Mesenchymal stem cell (in vitro differentiated cells and primary cell): ENCODE measurements around the gene MAN1C1.
A peak's percentile ranks its signal among the peaks of the same experiment; 100 is the strongest.

Source experiments
- DNase-seq: peaks from one replicate; pipeline ENCODE4 v3.0.0-alpha.2; 2013
- H2AFZ ChIP-seq: one replicate; pipeline ENCODE4 v1.6.1; 2013; ENCODE audit warnings: low read depth, mild to moderate bottlenecking, control low read depth, inconsistent platforms, low read length, moderate library complexity
- H2AK5ac ChIP-seq: 2 replicates; pipeline ENCODE4 v1.6.1; 2013; ENCODE audit warnings: low read length, moderate library complexity, mild to moderate bottlenecking, inconsistent platforms; ENCODE audit not compliant: severe bottlenecking
- H2BK120ac ChIP-seq: one replicate; pipeline ENCODE4 v1.6.1; 2013; ENCODE audit warnings: low read depth, mild to moderate bottlenecking, inconsistent platforms, low read length, moderate library complexity
- H2BK12ac ChIP-seq, 2 experiments: one replicate each; pipeline ENCODE4 v1.6.1; 2013; ENCODE audit warnings: inconsistent platforms in 2 of 2, low read length in 2 of 2, mild to moderate bottlenecking in 2 of 2, moderate library complexity in 2 of 2, control low read depth in 1 of 2
- H2BK15ac ChIP-seq: one replicate; pipeline ENCODE4 v1.6.1; 2013; ENCODE audit warnings: mild to moderate bottlenecking, low read depth, inconsistent platforms; ENCODE audit not compliant: poor library complexity, severe bottlenecking
- H2BK5ac ChIP-seq: 2 replicates; pipeline ENCODE4 v1.6.1; 2013; ENCODE audit warnings: low read depth, mild to moderate bottlenecking, low read length, control low read depth, inconsistent platforms; ENCODE audit not compliant: poor library complexity, severe bottlenecking
- H3K14ac ChIP-seq, 2 experiments: one replicate each; pipeline ENCODE4 v1.6.1; 2013; ENCODE audit warnings: inconsistent platforms in 2 of 2, low read length in 2 of 2, control low read depth in 1 of 2, mild to moderate bottlenecking in 1 of 2, moderate library complexity in 1 of 2
- H3K18ac ChIP-seq, 2 experiments: one replicate each; pipeline ENCODE4 v1.6.1; 2013; ENCODE audit warnings: inconsistent platforms in 2 of 2, low read length in 2 of 2, control low read depth in 1 of 2, low read depth in 1 of 2, mild to moderate bottlenecking in 1 of 2
- H3K23ac ChIP-seq, 2 experiments: one replicate each; pipeline ENCODE4 v1.6.1; 2013; ENCODE audit warnings: inconsistent platforms in 2 of 2, low read length in 2 of 2, mild to moderate bottlenecking in 2 of 2, moderate library complexity in 2 of 2, control low read depth in 1 of 2
- H3K27ac ChIP-seq: 2 replicates; pipeline ENCODE4 v1.5.1; 2013; ENCODE audit warnings: mild to moderate bottlenecking, moderate library complexity, low read length, control low read depth, inconsistent platforms; ENCODE audit not compliant: poor library complexity, severe bottlenecking
- H3K27me3 ChIP-seq, 2 experiments: 2 replicates each; pipeline versions ENCODE4 v1.6.1 to v1.7.0; 2013; ENCODE audit warnings: low read length in 2 of 2, mild to moderate bottlenecking in 2 of 2, moderate library complexity in 2 of 2, control low read depth in 1 of 2, inconsistent platforms in 1 of 2; ENCODE audit not compliant: control insufficient read depth in 1 of 2, insufficient read depth in 1 of 2
- H3K36me3 ChIP-seq, 2 experiments: 2 replicates each; pipeline versions ENCODE4 v1.6.1 to v1.7.0; 2013; ENCODE audit warnings: low read length in 2 of 2, control low read depth in 1 of 2, inconsistent platforms in 1 of 2, low read depth in 1 of 2, mild to moderate bottlenecking in 1 of 2; ENCODE audit not compliant: insufficient read depth in 2 of 2, control insufficient read depth in 1 of 2
- H3K4ac ChIP-seq, 2 experiments: one replicate each; pipeline ENCODE4 v1.6.1; 2013; ENCODE audit warnings: inconsistent platforms in 2 of 2, low read length in 2 of 2, mild to moderate bottlenecking in 2 of 2, moderate library complexity in 2 of 2, control low read depth in 1 of 2, low read depth in 1 of 2
- H3K4me1 ChIP-seq: 2 replicates; pipeline ENCODE4 v1.6.1; 2013; ENCODE audit warnings: low read depth, low read length, control low read depth; ENCODE audit not compliant: control insufficient read depth, insufficient read depth
- H3K4me2 ChIP-seq: 2 replicates; pipeline ENCODE4 v1.6.1; 2013; ENCODE audit warnings: low read length, mild to moderate bottlenecking, inconsistent platforms; ENCODE audit not compliant: poor library complexity, severe bottlenecking
- H3K4me3 ChIP-seq, 2 experiments: 2 replicates each; pipeline versions ENCODE4 v1.5.1 to v1.7.0; 2013; ENCODE audit warnings: low read length in 2 of 2, mild to moderate bottlenecking in 2 of 2, control low read depth in 1 of 2, low read depth in 1 of 2; ENCODE audit not compliant: insufficient read depth in 1 of 2
- H3K79me1 ChIP-seq: replicated peaks from 2 replicates; pipeline ENCODE4 v1.6.1; 2013; ENCODE audit warnings: mild to moderate bottlenecking, control low read depth, low read length, inconsistent platforms; ENCODE audit not compliant: poor library complexity, severe bottlenecking
- H3K9ac ChIP-seq: 2 replicates; pipeline ENCODE4 v1.7.0; 2013; ENCODE audit warnings: mild to moderate bottlenecking, low read length, moderate library complexity
- H3K9me3 ChIP-seq: 2 replicates; pipeline ENCODE4 v1.7.0; 2013; ENCODE audit warnings: mild to moderate bottlenecking, low read length; ENCODE audit not compliant: control insufficient read depth
- H4K8ac ChIP-seq: one replicate; pipeline ENCODE4 v1.6.1; 2013; ENCODE audit warnings: inconsistent platforms, mild to moderate bottlenecking, low read length, moderate library complexity
- H4K91ac ChIP-seq: one replicate; pipeline ENCODE4 v1.6.1; 2013; ENCODE audit warnings: mild to moderate bottlenecking, low read length, inconsistent platforms
- WGBS: methylation state at CpG from one replicate; pipeline ENCODE4 v1.1.7; 2013; ENCODE audit warnings: mixed read lengths; 5-methylcytosine and 5-hydroxymethylcytosine counted together

Gene MAN1C1

GRCh38 chr1:25654109-25654660 lies 37.6 kb downstream of the MAN1C1 start:
- Histone ChIP-seq H3K4ac (no peak overlapping the region), H2BK15ac (no peak overlapping the region), H2BK12ac (no peak overlapping the region), H2BK5ac (no peak overlapping the region), H2BK120ac (no peak overlapping the region), H3K27ac (no peak overlapping the region), H3K9ac (no peak overlapping the region), H4K8ac (no peak overlapping the region), H3K79me1 (no peaks in the 10 kb centered on the region), H3K14ac (no peak overlapping the region), H3K9me3 (no peaks in the 10 kb centered on the region), H3K23ac (no peak overlapping the region), H3K4me1 (peaks cover 6% of the 10 kb centered on the region), H3K18ac (no peak overlapping the region), H4K91ac (no peak overlapping the region), H2AK5ac (no peak overlapping the region), H3K36me3 (peaks cover 0 to 6% of the 10 kb centered on the region in 2 experiments), H3K4me3 (no peak overlapping the region), H3K4me2 (no peak overlapping the region), H2AFZ (no peak overlapping the region), H3K27me3 (peaks cover 0 to 19% of the 10 kb centered on the region in 2 experiments)
- DNase-seq = no peak
- WGBS = 92% methylated on average over 5 of the region's 6 CpGs

DNA sequence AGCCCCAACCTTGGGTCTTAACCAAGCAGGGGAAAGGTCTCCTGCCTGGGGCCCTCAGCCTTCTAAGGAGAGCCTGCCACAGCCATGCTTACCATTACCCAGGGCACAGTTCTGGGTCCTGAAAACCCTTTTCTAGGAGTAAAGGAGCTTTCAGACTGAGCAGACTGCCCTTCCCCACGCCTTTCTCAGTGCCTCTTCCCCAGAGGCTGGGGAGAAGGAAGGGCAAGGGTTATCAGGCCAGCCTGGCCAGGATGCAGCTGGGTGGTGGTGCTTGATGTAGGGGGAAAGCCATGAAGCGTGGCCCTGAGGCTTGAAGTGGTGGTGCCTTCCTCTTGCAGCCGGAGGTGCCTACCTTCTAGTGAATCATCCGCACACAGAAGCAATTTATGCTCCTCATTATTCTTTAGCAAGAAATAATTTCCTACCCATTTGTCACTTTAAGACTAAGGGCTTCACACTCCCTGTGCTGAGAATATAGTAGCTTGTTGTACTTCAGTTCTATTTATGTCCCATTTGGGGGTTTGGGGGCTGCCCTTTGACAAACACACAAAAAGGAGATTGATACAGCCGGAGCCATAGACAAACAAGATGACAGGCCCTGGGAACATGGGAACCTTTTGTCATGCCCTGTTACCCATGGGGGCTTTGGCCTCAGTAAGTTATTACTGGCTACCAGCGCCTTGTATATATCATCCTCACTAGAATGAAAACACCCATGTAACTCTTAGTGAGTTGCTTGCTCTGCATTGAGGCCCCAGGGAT lies 40.7 kb downstream of the MAN1C1 start:
- H3K18ac ChIP-seq = no peak overlapping the region
- H2BK15ac ChIP-seq = no peak overlapping the region
- H2AFZ ChIP-seq = no peak overlapping the region
- H3K9ac ChIP-seq = no peak overlapping the region
- H3K27ac ChIP-seq = no peak overlapping the region
- no peak for DNase-seq
- H3K36me3 ChIP-seq = peaks cover 0 to 6% of the 10 kb centered on the region in 2 experiments
- H4K91ac ChIP-seq = no peak overlapping the region
- no peak overlapping the region for H3K4me3 ChIP-seq
- peak overlapping the region; percentile 12 for H4K8ac ChIP-seq
- WGBS = 83% methylated on average over 2 of the region's 6 CpGs
- no peak overlapping the region for H3K14ac ChIP-seq
- H3K4me1 ChIP-seq = peaks cover 5% of the 10 kb centered on the region
- no peak overlapping the region for H2BK12ac ChIP-seq
- no peak overlapping the region for H2AK5ac ChIP-seq
- no peak overlapping the region for H3K23ac ChIP-seq
- H3K27me3 ChIP-seq = peaks cover 0 to 12% of the 10 kb centered on the region in 2 experiments
- H3K9me3 ChIP-seq = no peaks in the 10 kb centered on the region
- no peaks in the 10 kb centered on the region for H3K79me1 ChIP-seq
- H3K4ac ChIP-seq = no peak overlapping the region
- no peak overlapping the region for H2BK120ac ChIP-seq
- H2BK5ac ChIP-seq = no peak overlapping the region
- no peak overlapping the region for H3K4me2 ChIP-seq

GRCh38 chr1:25657883-25658760 lies 41.5 kb downstream of the MAN1C1 start:
- Histone ChIP-seq H3K36me3 (peaks cover 0 to 3% of the 10 kb centered on the region in 2 experiments), H2BK15ac (no peak overlapping the region), H2BK12ac (no peak overlapping the region), H4K8ac (peak overlapping the region; percentile 12), H3K27me3 (peaks cover 0 to 12% of the 10 kb centered on the region in 2 experiments), H2AK5ac (no peak overlapping the region), H2BK120ac (no peak overlapping the region), H3K79me1 (no peaks in the 10 kb centered on the region), H3K9ac (no peak overlapping the region), H3K9me3 (no peaks in the 10 kb centered on the region), H2AFZ (no peak overlapping the region), H2BK5ac (no peak overlapping the region), H3K18ac (no peak overlapping the region), H3K4me1 (peaks cover 2% of the 10 kb centered on the region), H3K14ac (no peak overlapping the region), H3K4me3 (no peak overlapping the region), H3K23ac (no peak overlapping the region), H4K91ac (no peak overlapping the region), H3K4ac (no peak overlapping the region), H3K4me2 (no peak overlapping the region), H3K27ac (no peak overlapping the region)
- no peak for DNase-seq
- 89% methylated on average over 11 of the region's 11 CpGs for WGBS
